Measurements from ENCODE around the gene PAQR5.

GRCh38 chr15:69314131-69314530, 15.4 kb downstream of the PAQR5 start:
- TF ChIP-seq CTCF (IDR thresholded peaks at IDR 0.05) = no peak
- TF ChIP-seq POLR2A (IDR thresholded peaks at IDR 0.05) = no peak
